ENCODE measurements around the gene AKT1S1. TPM values are rescaled to one million over a fixed set of nuclear protein-coding genes. Genes with fewer than 3 reads are reported as not detected.

Gene AKT1S1
- total RNA-seq, 4 donors from 2014 or later = 15.4 to 30.6 (median 21.9) TPM

DNA sequence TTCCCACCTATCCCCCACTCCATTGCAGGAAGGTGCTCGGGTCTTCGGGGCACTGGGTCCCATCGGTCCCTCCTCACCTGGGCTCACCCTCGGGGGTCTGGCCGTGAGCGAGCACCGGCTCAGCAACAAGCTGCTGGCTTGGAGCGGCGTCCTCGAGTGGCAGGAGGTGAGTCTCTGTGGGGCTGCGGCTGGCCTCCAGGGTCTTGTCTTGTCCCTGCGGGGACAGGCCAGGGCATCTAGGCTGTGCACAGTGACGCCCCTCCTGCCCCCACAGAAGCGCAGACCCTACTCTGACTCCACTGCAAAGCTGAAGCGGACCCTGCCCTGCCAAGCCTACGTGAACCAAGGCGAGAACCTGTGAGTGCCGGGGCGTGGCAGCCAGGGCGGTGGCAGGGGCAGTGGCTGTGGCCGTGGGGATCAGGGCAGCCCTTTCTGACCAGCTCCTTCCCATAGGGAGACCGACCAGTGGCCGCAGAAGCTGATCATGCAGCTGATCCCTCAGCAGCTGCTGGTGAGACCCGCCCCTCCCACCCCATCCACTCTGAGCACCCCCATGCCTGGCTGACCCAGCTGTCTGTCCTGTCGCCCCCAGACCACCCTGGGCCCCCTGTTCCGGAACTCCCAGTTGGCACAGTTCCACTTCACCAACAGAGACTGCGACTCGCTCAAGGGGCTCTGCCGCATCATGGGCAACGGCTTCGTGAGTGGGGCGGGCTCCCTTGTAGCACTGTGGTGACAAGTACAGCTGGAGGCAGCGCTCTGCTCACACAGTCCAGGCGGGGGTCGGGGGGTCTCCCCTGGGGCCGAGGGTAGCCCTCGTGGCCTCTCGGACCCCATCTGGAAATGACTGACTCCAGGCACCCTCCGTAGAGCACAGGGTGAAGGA lies 22.5 kb downstream of the AKT1S1 start:
- Histone ChIP-seq H3K27me3 (no peaks in the 10 kb centered on the region), H3K27ac (replicated peaks in 1 of 4) (no peak overlapping the region), H3K36me3 (peaks cover 17 to 56% (median 55%) of the 10 kb centered on the region in 4 donors), H3K4me1 (peaks cover 27 to 42% (median 39%) of the 10 kb centered on the region in 4 donors), H3K9me3 (no peaks in the 10 kb centered on the region), H3K4me3 (no peak overlapping the region)
- TF ChIP-seq, protein P1, sequence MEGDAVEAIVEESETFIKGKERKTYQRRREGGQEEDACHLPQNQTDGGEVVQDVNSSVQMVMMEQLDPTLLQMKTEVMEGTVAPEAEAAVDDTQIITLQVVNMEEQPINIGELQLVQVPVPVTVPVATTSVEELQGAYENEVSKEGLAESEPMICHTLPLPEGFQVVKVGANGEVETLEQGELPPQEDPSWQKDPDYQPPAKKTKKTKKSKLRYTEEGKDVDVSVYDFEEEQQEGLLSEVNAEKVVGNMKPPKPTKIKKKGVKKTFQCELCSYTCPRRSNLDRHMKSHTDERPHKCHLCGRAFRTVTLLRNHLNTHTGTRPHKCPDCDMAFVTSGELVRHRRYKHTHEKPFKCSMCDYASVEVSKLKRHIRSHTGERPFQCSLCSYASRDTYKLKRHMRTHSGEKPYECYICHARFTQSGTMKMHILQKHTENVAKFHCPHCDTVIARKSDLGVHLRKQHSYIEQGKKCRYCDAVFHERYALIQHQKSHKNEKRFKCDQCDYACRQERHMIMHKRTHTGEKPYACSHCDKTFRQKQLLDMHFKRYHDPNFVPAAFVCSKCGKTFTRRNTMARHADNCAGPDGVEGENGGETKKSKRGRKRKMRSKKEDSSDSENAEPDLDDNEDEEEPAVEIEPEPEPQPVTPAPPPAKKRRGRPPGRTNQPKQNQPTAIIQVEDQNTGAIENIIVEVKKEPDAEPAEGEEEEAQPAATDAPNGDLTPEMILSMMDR (IDR thresholded peaks at IDR 0.05) = no peak
- TF ChIP-seq POLR2AphosphoS5 (IDR thresholded peaks at IDR 0.05) (no peak), POLR2A (IDR thresholded peaks at IDR 0.05; ENCODE audit: low read depth) (no peak), EP300 (IDR thresholded peaks at IDR 0.05) (no peak)
- DNase-seq (ENCODE audit: extremely low spot score) = no peak
- intact Hi-C loops (cut with DNase I) = loop anchor here (5.0 kb wide), 1 partner anchor 37 kb away; the partner anchor contains the start of gene MED25
- 76% methylated on average over 15 of the region's 39 CpGs for WGBS

DNA sequence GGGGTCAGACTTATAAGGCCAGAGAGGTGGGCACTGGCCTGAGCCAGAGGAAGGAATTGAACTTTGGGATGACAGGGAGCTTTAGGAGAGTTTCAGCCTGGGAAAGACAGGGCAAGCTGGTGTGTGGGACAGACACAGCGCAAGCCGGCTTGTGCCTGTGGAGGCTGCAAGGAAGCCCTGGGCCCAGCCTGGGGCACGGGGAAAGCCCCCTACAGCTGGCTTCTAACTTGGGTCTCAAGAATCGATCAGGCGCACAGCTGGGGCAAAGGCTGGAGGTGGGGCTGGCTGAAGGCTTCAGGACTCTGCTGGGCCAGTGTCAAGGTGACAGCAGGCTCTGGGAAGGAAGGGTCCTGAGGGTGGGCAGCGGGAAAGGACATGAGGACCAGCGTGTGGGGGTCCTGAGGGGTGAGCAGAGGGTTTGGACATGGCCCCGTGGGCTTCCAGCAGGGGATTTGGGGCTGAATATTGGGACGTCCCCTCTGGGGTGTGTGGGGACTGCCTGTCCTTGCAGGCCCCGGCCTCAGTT lies 23.2 kb downstream of the AKT1S1 start:
- H3K27ac ChIP-seq (replicated peaks in 1 of 4) = peak overlapping the region in 2 of 4 donors; percentile 27 to 45
- peaks cover 13 to 49% (median 48%) of the 10 kb centered on the region in 4 donors for H3K36me3 ChIP-seq
- TF ChIP-seq EP300 (IDR thresholded peaks at IDR 0.05) (no peak), POLR2A (IDR thresholded peaks at IDR 0.05; ENCODE audit: low read depth) (no peak), POLR2AphosphoS5 (IDR thresholded peaks at IDR 0.05) (no peak)
- no peak overlapping the region for H3K4me3 ChIP-seq
- no peaks in the 10 kb centered on the region for H3K9me3 ChIP-seq
- intact Hi-C loops (cut with DNase I) = loop anchor here (5.0 kb wide), 1 partner anchor 37 kb away; the partner anchor contains the start of gene MED25
- no peak for DNase-seq (ENCODE audit: extremely low spot score)
- H3K27me3 ChIP-seq = no peaks in the 10 kb centered on the region
- WGBS = 86% methylated on average over 10 of the region's 10 CpGs
- H3K4me1 ChIP-seq = peaks cover 27 to 44% (median 40%) of the 10 kb centered on the region in 4 donors

DNA sequence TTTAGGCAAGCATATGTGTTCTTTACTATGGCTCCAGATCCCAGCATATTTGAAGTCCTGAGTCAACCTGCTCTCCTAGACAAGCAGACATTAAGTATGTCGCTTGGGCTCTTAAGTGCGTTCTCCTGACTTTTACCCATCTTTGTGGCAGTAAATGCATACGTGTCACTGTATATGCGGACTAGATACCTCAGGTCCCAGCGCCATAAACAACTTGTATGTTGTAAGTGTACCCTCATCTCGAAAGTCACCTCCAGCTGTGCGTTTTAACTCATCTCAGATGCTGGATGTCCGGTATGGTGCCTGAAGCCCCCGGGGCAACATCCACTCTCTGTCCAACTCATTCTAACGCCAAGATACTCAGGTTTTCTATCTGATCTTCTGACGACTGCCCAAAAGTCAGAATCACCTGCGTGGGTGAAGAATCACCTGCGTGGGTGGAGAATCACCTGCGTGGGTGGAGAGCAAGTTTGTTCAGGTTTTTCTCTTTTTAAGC lies 24.5 kb downstream of the AKT1S1 start:
- Histone ChIP-seq H3K36me3 (peaks cover 7 to 36% (median 35%) of the 10 kb centered on the region in 4 donors), H3K27ac (replicated peaks in 1 of 4) (no peak overlapping the region), H3K27me3 (no peaks in the 10 kb centered on the region), H3K4me1 (peaks cover 27 to 44% (median 40%) of the 10 kb centered on the region in 4 donors), H3K9me3 (no peaks in the 10 kb centered on the region), H3K4me3 (peak overlapping the region; percentile 84 to 97 (median 86))
- TF ChIP-seq EP300 (IDR thresholded peaks at IDR 0.05) (no peak), POLR2A (IDR thresholded peaks at IDR 0.05; ENCODE audit: low read depth) (no peak), POLR2AphosphoS5 (IDR thresholded peaks at IDR 0.05) (no peak)
- TF ChIP-seq, protein P1 (IDR thresholded peaks at IDR 0.05) = no peak
- DNase-seq (ENCODE audit: extremely low spot score) = no peak
- WGBS = 72% methylated on average over 14 of the region's 14 CpGs
- intact Hi-C loops (cut with DNase I) = loop anchor here (5.0 kb wide), 1 partner anchor 35 kb away; the partner anchor contains the start of gene MED25

DNA sequence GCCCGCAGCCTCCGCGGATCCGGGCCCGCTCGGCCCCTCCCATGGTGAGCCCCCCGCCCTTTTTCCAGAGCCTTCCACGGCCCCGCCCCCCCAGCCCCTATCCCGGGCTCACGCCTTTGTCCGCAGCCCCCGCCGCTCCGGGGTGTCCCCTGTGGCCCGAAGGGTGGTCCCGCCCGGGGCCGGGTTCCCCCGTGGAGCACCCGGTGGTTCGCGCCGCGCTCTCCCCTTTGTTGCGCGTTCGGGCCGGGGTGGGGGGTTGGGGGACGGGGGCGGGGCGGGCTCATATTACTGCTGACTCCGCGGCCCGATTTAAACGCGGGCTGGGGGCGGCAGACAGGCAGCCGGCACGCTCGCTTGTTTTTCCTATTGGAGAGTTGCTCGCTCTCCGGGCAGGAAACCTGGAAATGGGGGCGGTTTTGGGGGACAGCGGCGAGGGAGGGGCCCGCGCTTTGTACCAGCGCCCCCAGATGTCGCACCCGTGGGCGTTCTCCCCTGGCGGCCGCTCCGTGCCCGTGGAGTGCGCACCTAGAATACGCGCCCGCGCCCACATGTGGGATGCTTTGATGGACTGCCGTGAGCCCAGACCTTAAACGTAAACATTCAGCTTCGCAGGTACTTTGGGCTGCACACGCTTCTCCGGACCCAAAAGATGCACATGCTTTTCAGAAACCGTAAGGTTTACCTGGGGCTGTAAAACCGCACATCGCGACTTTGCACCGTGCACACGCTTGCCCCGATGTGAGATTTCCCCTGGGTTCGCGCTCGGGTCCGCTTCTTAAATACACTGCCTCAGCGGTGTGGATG lies 25.5 kb downstream of the AKT1S1 start:
- peak overlapping the region; percentile 96 to 100 (median 98) for H3K27ac ChIP-seq (replicated peaks in 1 of 4)
- peaks cover 27 to 44% (median 40%) of the 10 kb centered on the region in 4 donors for H3K4me1 ChIP-seq
- H3K9me3 ChIP-seq = no peaks in the 10 kb centered on the region
- H3K27me3 ChIP-seq = no peaks in the 10 kb centered on the region
- intact Hi-C loops (cut with DNase I) = loop anchor here (5.0 kb wide), 1 partner anchor 34 kb away; the partner anchor contains the start of gene MED25
- H3K4me3 ChIP-seq = peak overlapping the region; percentile 84 to 97 (median 86)
- under 1% methylated on average over 28 of the region's 78 CpGs for WGBS
- DNase-seq (ENCODE audit: extremely low spot score) = no peak
- H3K36me3 ChIP-seq = peaks cover 7 to 26% (median 25%) of the 10 kb centered on the region in 4 donors
- TF ChIP-seq POLR2A (IDR thresholded peaks at IDR 0.05; ENCODE audit: low read depth) = no peak
- TF ChIP-seq, protein P1 (IDR thresholded peaks at IDR 0.05) = no peak
- TF ChIP-seq POLR2AphosphoS5 (IDR thresholded peaks at IDR 0.05) = no peak
- no peak for TF ChIP-seq EP300 (IDR thresholded peaks at IDR 0.05)

Data from esophagus muscularis mucosa (tissue), 4 donors.